NCI-H1417 (cell line): ENCODE results near the gene GHRHR.

Experiments
- DNase-seq, 3 experiments: peaks; one replicate each; lab custom pipeline; 2025; lab: John Stamatoyannopoulos, UW

The GHRHR gene

GRCh38 chr7:30984359-30985107 is 20.8 kb downstream of the GHRHR start:
- DNase-seq: peak in 1 of 3 experiments; percentile 38

GRCh38 chr7:30985756-30986155 is 22.0 kb downstream of the GHRHR start:
- no peak for DNase-seq

GRCh38 chr7:30986331-30986730 is 22.6 kb downstream of the GHRHR start:
- DNase-seq: no peak

GRCh38 chr7:30986738-30987137 is 23.0 kb downstream of the GHRHR start:
- no peak for DNase-seq

- DNase-seq: no peak
Measured at GRCh38 chr7:30987178-30987577, 23.4 kb downstream of the GHRHR start.

- DNase-seq: no peak
Measured at GRCh38 chr7:30987936-30988335, 24.2 kb downstream of the GHRHR start.

GRCh38 chr7:30988351-30989005 is 24.7 kb downstream of the GHRHR start:
- peak in 2 of 3 experiments; percentile 58 to 74 for DNase-seq

GRCh38 chr7:30989008-30989823 is 25.5 kb downstream of the GHRHR start:
- no peak for DNase-seq

- DNase-seq: no peak
Measured at GRCh38 chr7:30989824-30990672, 26.3 kb downstream of the GHRHR start.

GRCh38 chr7:30990673-30991170 is 27.0 kb downstream of the GHRHR start:
- DNase-seq: no peak

GRCh38 chr7:30992414-30992813 is 28.7 kb downstream of the GHRHR start:
- peak in 2 of 3 experiments; percentile 49 to 68 for DNase-seq

- no peak for DNase-seq
Measured at GRCh38 chr7:30994206-30995100, 30.7 kb downstream of the GHRHR start.

- no peak for DNase-seq
Measured at GRCh38 chr7:30995536-30995935, 31.8 kb downstream of the GHRHR start.

- DNase-seq: no peak
Measured at GRCh38 chr7:30996256-30996655, 32.5 kb downstream of the GHRHR start.

- DNase-seq: no peak
Measured at GRCh38 chr7:30996883-30997282, 33.1 kb downstream of the GHRHR start.

- no peak for DNase-seq
Measured at GRCh38 chr7:30997316-30997715, 33.6 kb downstream of the GHRHR start.

- DNase-seq: no peak
Measured at GRCh38 chr7:30998180-30998579, 34.4 kb downstream of the GHRHR start.

- DNase-seq: no peak
Measured at GRCh38 chr7:31000161-31000693, 36.5 kb downstream of the GHRHR start.

- no peak for DNase-seq
Measured at GRCh38 chr7:31000779-31001178, 37.0 kb downstream of the GHRHR start.

- DNase-seq: no peak
Measured at GRCh38 chr7:31002256-31002655, 38.5 kb downstream of the GHRHR start.
